Fibroblast of mammary gland (primary cell): ENCODE data around the gene PPP2R2B.
"Not testable (repeated sequence)": the region's sequence is repeated elsewhere in the genome, so short reads cannot be mapped to it uniquely, and the experiment has no call there.

Source experiments
- DNase-seq: peaks from one replicate; pipeline ENCODE4 v3.0.0-alpha.2; 2010; ENCODE audit warnings: low read depth
- H3K4me3 ChIP-seq: 2 replicates; pipeline ENCODE4 v1.5.1; 2011; ENCODE audit warnings: low read depth, mild to moderate bottlenecking, low read length, moderate library complexity; ENCODE audit not compliant: control insufficient read depth
- TF ChIP-seq, protein P1 (sequence below): conservative IDR thresholded peaks from 2 replicates; pipeline ENCODE4 v1.5.1; 2011; ENCODE audit warnings: low read depth, low read length, inconsistent platforms; ENCODE audit not compliant: control insufficient read depth, insufficient read depth

The PPP2R2B gene

DNA sequence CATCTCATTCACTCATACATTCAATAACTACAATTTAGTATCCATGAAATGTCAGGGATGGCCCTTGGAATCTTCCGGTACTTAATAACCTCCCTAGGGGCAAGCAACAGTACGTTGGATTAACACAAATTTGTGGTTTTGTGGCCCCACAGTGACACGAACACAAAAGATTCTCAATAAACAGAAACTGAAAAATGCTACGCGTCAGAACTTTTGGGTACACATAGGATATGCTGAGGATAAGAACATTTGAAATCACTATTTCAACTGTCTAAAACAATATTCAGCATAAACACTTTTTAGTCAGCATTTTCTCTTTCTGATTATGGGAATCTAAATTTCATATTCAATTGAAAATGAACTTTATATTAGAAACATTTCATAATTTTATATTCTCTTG, 255.5 kb downstream of the PPP2R2B start:
- TF ChIP-seq, protein P1, sequence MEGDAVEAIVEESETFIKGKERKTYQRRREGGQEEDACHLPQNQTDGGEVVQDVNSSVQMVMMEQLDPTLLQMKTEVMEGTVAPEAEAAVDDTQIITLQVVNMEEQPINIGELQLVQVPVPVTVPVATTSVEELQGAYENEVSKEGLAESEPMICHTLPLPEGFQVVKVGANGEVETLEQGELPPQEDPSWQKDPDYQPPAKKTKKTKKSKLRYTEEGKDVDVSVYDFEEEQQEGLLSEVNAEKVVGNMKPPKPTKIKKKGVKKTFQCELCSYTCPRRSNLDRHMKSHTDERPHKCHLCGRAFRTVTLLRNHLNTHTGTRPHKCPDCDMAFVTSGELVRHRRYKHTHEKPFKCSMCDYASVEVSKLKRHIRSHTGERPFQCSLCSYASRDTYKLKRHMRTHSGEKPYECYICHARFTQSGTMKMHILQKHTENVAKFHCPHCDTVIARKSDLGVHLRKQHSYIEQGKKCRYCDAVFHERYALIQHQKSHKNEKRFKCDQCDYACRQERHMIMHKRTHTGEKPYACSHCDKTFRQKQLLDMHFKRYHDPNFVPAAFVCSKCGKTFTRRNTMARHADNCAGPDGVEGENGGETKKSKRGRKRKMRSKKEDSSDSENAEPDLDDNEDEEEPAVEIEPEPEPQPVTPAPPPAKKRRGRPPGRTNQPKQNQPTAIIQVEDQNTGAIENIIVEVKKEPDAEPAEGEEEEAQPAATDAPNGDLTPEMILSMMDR = no peak
- no peak for DNase-seq
- no peak overlapping the region for H3K4me3 ChIP-seq

- TF ChIP-seq, protein P1 = peak; percentile 25
- no peak overlapping the region for H3K4me3 ChIP-seq
- DNase-seq = no peak
Measured at GRCh38 chr5:146622391-146622790, 256.2 kb downstream of the PPP2R2B start.

DNA sequence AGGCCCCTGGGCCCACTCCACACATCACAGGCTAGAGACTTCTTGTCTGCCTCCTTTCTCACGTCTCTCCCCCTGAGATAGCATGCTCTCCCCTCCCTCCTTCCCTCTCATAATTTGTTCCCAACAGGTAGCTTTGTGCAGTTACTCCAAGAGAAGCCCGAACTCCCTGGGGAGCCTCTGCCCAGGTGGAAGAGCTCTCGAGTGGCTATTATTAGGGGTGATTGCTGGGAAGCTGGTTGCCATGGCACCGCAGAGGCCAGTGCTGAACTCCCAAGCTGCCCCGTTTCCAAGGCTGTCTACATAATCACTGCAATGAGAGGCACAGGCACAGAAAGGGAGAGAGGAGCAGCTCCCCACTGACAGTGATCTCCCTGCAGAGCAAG, 257.9 kb downstream of the PPP2R2B start:
- TF ChIP-seq, protein P1 = no peak
- no peak for DNase-seq
- H3K4me3 ChIP-seq = no peak overlapping the region

DNA sequence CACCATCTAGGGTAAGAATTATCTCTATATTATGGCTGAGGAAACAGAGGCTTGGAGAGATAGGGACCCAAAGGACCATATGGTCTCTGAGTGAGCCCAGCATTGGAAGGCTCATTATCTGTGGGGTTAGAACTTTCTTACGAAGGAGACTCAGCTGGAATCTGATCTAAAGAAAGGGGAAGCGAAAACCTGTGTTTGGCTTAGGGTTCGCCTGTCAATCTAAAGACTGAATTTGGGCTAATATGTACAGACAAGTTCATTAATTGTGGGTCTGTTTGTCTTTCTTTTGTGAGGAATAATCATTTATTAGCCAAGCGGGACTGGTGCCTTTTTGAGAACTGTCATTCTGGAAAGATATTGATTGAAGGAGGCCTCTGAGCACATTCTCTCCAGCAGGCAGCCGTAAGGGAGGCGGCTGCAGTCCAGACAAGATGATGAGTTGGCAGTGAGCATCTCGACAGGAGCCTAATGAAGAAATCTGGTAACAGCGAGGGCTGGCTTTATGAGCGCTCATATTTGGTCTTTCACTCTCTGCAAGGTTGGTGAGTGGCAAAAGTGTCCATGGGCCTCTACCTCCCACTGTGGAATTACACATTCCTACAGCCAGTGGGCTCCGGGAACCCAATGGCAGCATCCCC, 258.4 kb downstream of the PPP2R2B start:
- TF ChIP-seq, protein P1 = no peak
- H3K4me3 ChIP-seq = no peak overlapping the region
- DNase-seq = no peak

DNA sequence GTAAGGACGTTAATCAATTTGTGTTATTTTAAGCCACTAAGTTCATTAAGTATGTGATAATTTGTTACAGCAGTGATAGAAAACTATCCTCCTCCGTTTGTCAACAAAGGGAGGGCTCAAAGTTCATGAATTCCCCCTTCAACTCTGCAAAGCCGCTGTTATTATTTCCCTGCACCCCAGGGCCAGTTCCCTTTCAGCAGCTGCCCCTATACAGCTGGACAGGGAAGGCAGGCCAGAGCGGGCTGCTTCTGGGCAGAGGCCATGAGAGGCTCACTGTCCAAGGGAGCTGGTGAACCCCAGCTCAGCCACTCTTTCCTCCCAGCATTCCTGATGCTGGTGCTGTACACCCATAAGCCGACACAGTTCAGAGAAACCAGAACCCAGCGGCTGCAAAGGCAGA, 260.1 kb downstream of the PPP2R2B start:
- DNase-seq = no peak
- no peak overlapping the region for H3K4me3 ChIP-seq

GRCh38 chr5:146609731-146610130, 268.8 kb downstream of the PPP2R2B start:
- H3K4me3 ChIP-seq, DNase-seq: not testable (repeated sequence)

More for the DNA sequence above, 260.1 kb downstream of the PPP2R2B start:
- TF ChIP-seq, protein P1 = no peak

GRCh38 chr5:146607659-146608332, 270.8 kb downstream of the PPP2R2B start:
- no peak overlapping the region for H3K4me3 ChIP-seq
- TF ChIP-seq, protein P1 = no peak
- no peak for DNase-seq
